ENCODE data around the gene CDKN2AIP. TPM values are rescaled to one million over a fixed set of nuclear protein-coding genes. Genes with fewer than 3 reads are reported as not detected.
A peak's percentile ranks its signal among the peaks of the same experiment; 100 is the strongest.

CDKN2AIP gene
- total RNA-seq, 1 experiment from 2014 or later, result 24.0 TPM

GRCh38 chr4:183400035-183400434, 44.4 kb upstream of the CDKN2AIP start:
- H4K8ac ChIP-seq (replicated peaks; ENCODE audit: insufficient read length, low read depth, low read length), result no peak overlapping the region
- Mint-ChIP-seq H3K27me3 (ENCODE audit: low read depth) (peaks cover 40% of the 10 kb centered on the region), H3K27ac (peak overlapping the region in 1 of 3 experiments; percentile 59; a peak in 1 of 7 replicates), H3K9me3 (no peaks in the 10 kb centered on the region), H3K4me3 (no peak overlapping the region), H3K4me1 (peaks cover 6 to 12% of the 10 kb centered on the region in 2 experiments), H3K36me3 (ENCODE audit: insufficient read depth in 1 of 3, low read depth in 3 of 3) (no peaks in the 10 kb centered on the region)
- no peak overlapping the region for H3T11ph ChIP-seq (ENCODE audit: low read length)
- H3K23ac ChIP-seq (ENCODE audit: insufficient read length, low read depth, low read length), result no peak overlapping the region
- no peaks in the 10 kb centered on the region for H3K79me2 ChIP-seq (ENCODE audit: insufficient read depth, low read length)
- no peak overlapping the region for H2BK20ac ChIP-seq (ENCODE audit: low read depth, low read length, poor library complexity, severe bottlenecking)
- H3K14ac ChIP-seq (ENCODE audit: insufficient read depth, low read length), result no peak overlapping the region
- no peak overlapping the region for H3K27ac ChIP-seq (ENCODE audit: insufficient read length, low read depth, low read length)
- WGBS (ENCODE audit: extremely low coverage, insufficient read length, low lambda C conversion rate), result no CpG with 5 or more reads among the region's 5 CpGs
- H3K79me1 ChIP-seq (ENCODE audit: insufficient read depth, low read depth, low read length, poor library complexity, severe bottlenecking), result no peaks in the 10 kb centered on the region
- H2BK120ac ChIP-seq (ENCODE audit: low read depth, low read length, poor library complexity, severe bottlenecking), result no peak overlapping the region
- H3K4me1 ChIP-seq (ENCODE audit: insufficient read depth, low read length), result no peaks in the 10 kb centered on the region
- H3K4me2 ChIP-seq (ENCODE audit: insufficient read depth, insufficient read length, low read length), result no peak overlapping the region
- DNase-seq, result no peak
- H2AFZ ChIP-seq (ENCODE audit: low read length), result no peak overlapping the region
- H3K27me3 ChIP-seq (ENCODE audit: insufficient read depth, low read length), result no peaks in the 10 kb centered on the region; the same call in 1 of the 2 replicates
- no peaks in the 10 kb centered on the region for H3K9me3 ChIP-seq (ENCODE audit: control insufficient read depth, low read depth, low read length)
- no peak overlapping the region for H2BK15ac ChIP-seq (ENCODE audit: low read depth, low read length)
- H3K56ac ChIP-seq (ENCODE audit: insufficient read length, low read depth, low read length), result no peak overlapping the region
- no peak overlapping the region for H2BK12ac ChIP-seq (ENCODE audit: insufficient read length, low read depth, low read length)
- H3K18ac ChIP-seq (ENCODE audit: insufficient read length, low read depth, low read length), result no peak overlapping the region
- H4K5ac ChIP-seq (ENCODE audit: insufficient read length, low read depth, low read length), result no peak overlapping the region
- no peak overlapping the region for H2AK5ac ChIP-seq (ENCODE audit: insufficient read length, low read length)
- no peak overlapping the region for H3K4ac ChIP-seq (ENCODE audit: low read depth, low read length)
- peaks cover 4% of the 10 kb centered on the region for H3K23me2 ChIP-seq (ENCODE audit: insufficient read length, low read depth, low read length, poor library complexity, severe bottlenecking)
- H3K9ac ChIP-seq (ENCODE audit: extremely low read depth, insufficient read length, low read length), result no peak overlapping the region
- H2BK5ac ChIP-seq (ENCODE audit: insufficient read length, low read length), result no peak overlapping the region
- TF ChIP-seq CTCF (conservative IDR thresholded peaks at IDR 0.05), result no peak
- no peaks in the 10 kb centered on the region for H4K20me1 ChIP-seq (ENCODE audit: control insufficient read depth, insufficient read depth, insufficient read length)
- no peak overlapping the region for H4K91ac ChIP-seq (ENCODE audit: insufficient read length, low read depth, low read length)

All from H9 (cell line).